Measurements from ENCODE around the gene KATNA1.
A peak's percentile ranks its signal among the peaks of the same experiment; 100 is the strongest.

KATNA1 gene

DNA sequence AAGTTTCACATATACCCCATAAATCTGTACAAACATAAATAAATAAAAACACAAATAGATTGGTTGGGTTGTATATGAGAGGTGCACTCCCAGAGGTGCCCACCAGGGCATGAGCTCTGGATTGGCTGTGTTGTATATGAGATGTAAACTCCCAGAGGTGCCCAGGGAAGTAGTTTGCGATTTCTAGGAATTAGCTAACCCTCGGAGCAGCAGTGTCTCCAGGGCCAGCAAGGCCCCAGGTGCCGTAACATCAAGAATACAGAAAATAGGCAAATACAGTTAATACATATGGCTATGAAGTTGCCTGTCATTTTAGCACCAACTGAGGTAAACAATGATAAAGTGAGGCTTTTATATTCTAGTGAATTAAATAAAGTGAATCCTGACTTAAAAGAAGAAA lies 87.8 kb downstream of the KATNA1 start:
- no peaks in the 10 kb centered on the region for H3K79me2 ChIP-seq (ENCODE audit: low read length)
- no peak overlapping the region for H3K4me2 ChIP-seq (ENCODE audit: low read depth, low read length)
- H3K27ac ChIP-seq (ENCODE audit: low read length), result no peak overlapping the region
- H4K20me1 ChIP-seq (ENCODE audit: insufficient read depth, low read length), result no peaks in the 10 kb centered on the region
- no peaks in the 10 kb centered on the region; the same call in 1 of the 2 replicates for H3F3A ChIP-seq (ENCODE audit: insufficient read depth, low read length)
- TF ChIP-seq, protein P1, sequence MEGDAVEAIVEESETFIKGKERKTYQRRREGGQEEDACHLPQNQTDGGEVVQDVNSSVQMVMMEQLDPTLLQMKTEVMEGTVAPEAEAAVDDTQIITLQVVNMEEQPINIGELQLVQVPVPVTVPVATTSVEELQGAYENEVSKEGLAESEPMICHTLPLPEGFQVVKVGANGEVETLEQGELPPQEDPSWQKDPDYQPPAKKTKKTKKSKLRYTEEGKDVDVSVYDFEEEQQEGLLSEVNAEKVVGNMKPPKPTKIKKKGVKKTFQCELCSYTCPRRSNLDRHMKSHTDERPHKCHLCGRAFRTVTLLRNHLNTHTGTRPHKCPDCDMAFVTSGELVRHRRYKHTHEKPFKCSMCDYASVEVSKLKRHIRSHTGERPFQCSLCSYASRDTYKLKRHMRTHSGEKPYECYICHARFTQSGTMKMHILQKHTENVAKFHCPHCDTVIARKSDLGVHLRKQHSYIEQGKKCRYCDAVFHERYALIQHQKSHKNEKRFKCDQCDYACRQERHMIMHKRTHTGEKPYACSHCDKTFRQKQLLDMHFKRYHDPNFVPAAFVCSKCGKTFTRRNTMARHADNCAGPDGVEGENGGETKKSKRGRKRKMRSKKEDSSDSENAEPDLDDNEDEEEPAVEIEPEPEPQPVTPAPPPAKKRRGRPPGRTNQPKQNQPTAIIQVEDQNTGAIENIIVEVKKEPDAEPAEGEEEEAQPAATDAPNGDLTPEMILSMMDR (IDR thresholded peaks at IDR 0.05; ENCODE audit: low read length), result peak; percentile 35
- no peak for TF ChIP-seq EZH2phosphoT487 (IDR thresholded peaks at IDR 0.05; ENCODE audit: low read length)
- no peak overlapping the region for H3K9ac ChIP-seq (ENCODE audit: low read length)
- H3K4me3 ChIP-seq (ENCODE audit: low read length), result no peak overlapping the region
- no peaks in the 10 kb centered on the region for H3K9me3 ChIP-seq (replicated peaks; ENCODE audit: insufficient read depth, low read length)
- peaks cover 22% of the 10 kb centered on the region for H3K27me3 ChIP-seq (replicated peaks; ENCODE audit: insufficient read depth, low read length)
- no peak overlapping the region for H2AFZ ChIP-seq (ENCODE audit: low read length)
- H3K36me3 ChIP-seq (replicated peaks; ENCODE audit: insufficient read depth, low read length), result no peaks in the 10 kb centered on the region
- no peaks in the 10 kb centered on the region for H3K4me1 ChIP-seq (ENCODE audit: low read length)
- no peak for DNase-seq
- H3K9me2 ChIP-seq (replicated peaks; ENCODE audit: insufficient read depth, low read length), result no peaks in the 10 kb centered on the region

DNA sequence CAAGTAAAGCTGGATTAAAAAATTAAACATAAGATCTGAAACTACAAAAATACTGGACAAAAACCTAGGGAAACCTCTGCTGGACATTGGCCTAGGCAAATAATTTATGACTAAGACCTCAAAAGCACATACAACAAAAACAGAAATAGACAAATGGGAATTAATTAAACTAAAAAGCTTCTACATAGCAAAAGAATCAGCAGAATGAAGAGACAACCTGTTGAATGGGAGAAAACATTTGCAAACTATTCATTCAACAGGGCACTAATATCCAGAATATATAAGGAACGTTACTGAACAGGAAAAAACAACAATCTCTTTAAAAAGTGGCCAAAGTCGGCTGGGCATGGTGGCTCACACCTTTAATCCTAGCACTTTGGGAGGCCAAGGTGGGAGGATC lies 89.1 kb downstream of the KATNA1 start:
- Histone ChIP-seq H3K27ac (ENCODE audit: low read length) (no peak overlapping the region), H3K4me1 (ENCODE audit: low read length) (no peaks in the 10 kb centered on the region), H2AFZ (ENCODE audit: low read length) (no peak overlapping the region), H3K4me2 (ENCODE audit: low read depth, low read length) (no peak overlapping the region), H3K36me3 (replicated peaks; ENCODE audit: insufficient read depth, low read length) (no peaks in the 10 kb centered on the region), H3K9me2 (replicated peaks; ENCODE audit: insufficient read depth, low read length) (no peaks in the 10 kb centered on the region), H4K20me1 (ENCODE audit: insufficient read depth, low read length) (no peaks in the 10 kb centered on the region), H3F3A (ENCODE audit: insufficient read depth, low read length) (no peaks in the 10 kb centered on the region), H3K9ac (ENCODE audit: low read length) (no peak overlapping the region), H3K79me2 (ENCODE audit: low read length) (no peaks in the 10 kb centered on the region), H3K27me3 (replicated peaks; ENCODE audit: insufficient read depth, low read length) (peaks cover 19% of the 10 kb centered on the region), H3K4me3 (ENCODE audit: low read length) (no peak overlapping the region), H3K9me3 (replicated peaks; ENCODE audit: insufficient read depth, low read length) (no peaks in the 10 kb centered on the region)
- no peak for DNase-seq
- TF ChIP-seq EZH2phosphoT487 (IDR thresholded peaks at IDR 0.05; ENCODE audit: low read length), result no peak
- TF ChIP-seq, protein P1 (IDR thresholded peaks at IDR 0.05; ENCODE audit: low read length), result no peak
- TF ChIP-seq EZH2 (optimal IDR thresholded peaks at IDR 0.05; ENCODE audit: low read depth, low read length), result no peak

DNA sequence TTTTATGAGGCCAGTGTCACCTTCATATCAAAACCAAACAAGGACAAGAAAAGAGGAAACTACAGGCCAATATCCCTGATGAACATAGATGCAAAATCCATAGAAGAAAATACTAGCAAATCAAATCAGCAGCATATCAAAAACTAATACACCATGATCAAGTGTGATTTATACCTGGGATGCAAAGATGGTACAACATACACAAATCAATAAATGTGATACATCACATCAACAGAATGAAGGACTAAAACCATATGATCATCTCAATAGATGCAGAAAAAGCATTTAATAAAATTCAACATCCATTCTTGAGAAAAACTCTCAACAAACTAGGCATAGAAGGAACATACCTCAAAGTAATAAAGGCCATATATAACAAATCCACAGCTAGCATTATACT lies 90.5 kb downstream of the KATNA1 start:
- Histone ChIP-seq H3K4me2 (ENCODE audit: low read depth, low read length) (no peak overlapping the region), H3K9me3 (replicated peaks; ENCODE audit: insufficient read depth, low read length) (no peaks in the 10 kb centered on the region), H3K9me2 (replicated peaks; ENCODE audit: insufficient read depth, low read length) (no peaks in the 10 kb centered on the region), H3K27me3 (replicated peaks; ENCODE audit: insufficient read depth, low read length) (peaks cover 7% of the 10 kb centered on the region), H3K4me3 (ENCODE audit: low read length) (no peak overlapping the region), H3K79me2 (ENCODE audit: low read length) (no peaks in the 10 kb centered on the region), H2AFZ (ENCODE audit: low read length) (no peak overlapping the region), H3K36me3 (replicated peaks; ENCODE audit: insufficient read depth, low read length) (no peaks in the 10 kb centered on the region), H4K20me1 (ENCODE audit: insufficient read depth, low read length) (no peaks in the 10 kb centered on the region), H3F3A (ENCODE audit: insufficient read depth, low read length) (no peaks in the 10 kb centered on the region), H3K9ac (ENCODE audit: low read length) (no peak overlapping the region), H3K27ac (ENCODE audit: low read length) (no peak overlapping the region), H3K4me1 (ENCODE audit: low read length) (no peaks in the 10 kb centered on the region)
- TF ChIP-seq, protein P1 (IDR thresholded peaks at IDR 0.05; ENCODE audit: low read length), result no peak
- TF ChIP-seq EZH2 (optimal IDR thresholded peaks at IDR 0.05; ENCODE audit: low read depth, low read length), result no peak
- no peak for TF ChIP-seq EZH2phosphoT487 (IDR thresholded peaks at IDR 0.05; ENCODE audit: low read length)
- DNase-seq, result no peak
